ENCODE measurements around the gene MICAL2. TPM values are rescaled to one million over a fixed set of nuclear protein-coding genes. Genes with fewer than 3 reads are reported as not detected.

MICAL2 gene
- total and polyA plus RNA-seq, 2 donors (not counting 1 experiment from before 2014, with no cell fraction given) = 0.32 to 0.40 TPM

DNA sequence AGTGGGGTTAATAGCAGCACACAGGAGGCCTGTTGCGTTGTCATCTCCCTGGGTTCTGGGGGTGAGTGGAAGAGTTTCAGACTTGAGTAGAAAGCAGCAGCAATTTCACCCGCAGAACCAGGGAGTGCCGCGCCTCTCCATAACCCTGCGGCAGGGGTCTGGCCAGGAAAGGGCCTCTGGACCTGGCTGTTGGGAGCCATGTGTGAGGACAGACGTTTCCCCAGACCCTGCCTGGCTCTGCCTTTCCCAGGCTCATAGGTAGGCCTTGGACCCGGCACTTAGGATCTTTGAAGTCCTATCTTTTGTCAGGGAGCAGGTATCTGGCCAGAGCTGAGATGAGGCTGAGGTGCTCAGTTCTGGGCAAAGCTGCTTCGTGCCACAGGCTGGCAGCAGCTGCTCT lies 160.4 kb downstream of the MICAL2 start:
- no peaks in the 10 kb centered on the region for H3K4me1 Mint-ChIP-seq
- H3K4me1 ChIP-seq (ENCODE audit: control insufficient read depth in 2 of 2, insufficient read depth in 2 of 2, low read length in 2 of 2) = no peaks in the 10 kb centered on the region
- H3K4me3 Mint-ChIP-seq = no peak overlapping the region
- TF ChIP-seq, protein P1, sequence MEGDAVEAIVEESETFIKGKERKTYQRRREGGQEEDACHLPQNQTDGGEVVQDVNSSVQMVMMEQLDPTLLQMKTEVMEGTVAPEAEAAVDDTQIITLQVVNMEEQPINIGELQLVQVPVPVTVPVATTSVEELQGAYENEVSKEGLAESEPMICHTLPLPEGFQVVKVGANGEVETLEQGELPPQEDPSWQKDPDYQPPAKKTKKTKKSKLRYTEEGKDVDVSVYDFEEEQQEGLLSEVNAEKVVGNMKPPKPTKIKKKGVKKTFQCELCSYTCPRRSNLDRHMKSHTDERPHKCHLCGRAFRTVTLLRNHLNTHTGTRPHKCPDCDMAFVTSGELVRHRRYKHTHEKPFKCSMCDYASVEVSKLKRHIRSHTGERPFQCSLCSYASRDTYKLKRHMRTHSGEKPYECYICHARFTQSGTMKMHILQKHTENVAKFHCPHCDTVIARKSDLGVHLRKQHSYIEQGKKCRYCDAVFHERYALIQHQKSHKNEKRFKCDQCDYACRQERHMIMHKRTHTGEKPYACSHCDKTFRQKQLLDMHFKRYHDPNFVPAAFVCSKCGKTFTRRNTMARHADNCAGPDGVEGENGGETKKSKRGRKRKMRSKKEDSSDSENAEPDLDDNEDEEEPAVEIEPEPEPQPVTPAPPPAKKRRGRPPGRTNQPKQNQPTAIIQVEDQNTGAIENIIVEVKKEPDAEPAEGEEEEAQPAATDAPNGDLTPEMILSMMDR (IDR thresholded peaks at IDR 0.05) = no peak
- no peaks in the 10 kb centered on the region for H3K79me2 ChIP-seq (ENCODE audit: control insufficient read depth, insufficient read depth, low read length)
- H3K27ac ChIP-seq (ENCODE audit: low read length in 2 of 2) = no peak overlapping the region
- H3K36me3 ChIP-seq (replicated peaks in 1 of 2; ENCODE audit: control extremely low read depth in 1 of 2, control insufficient read depth in 1 of 2, extremely low read depth in 1 of 2, insufficient read depth in 2 of 2, low read length in 1 of 2) = no peaks in the 10 kb centered on the region
- intact Hi-C loops (cut with micrococcal nuclease) = no loop called here
- no peak overlapping the region for H3K4me2 ChIP-seq (replicated peaks; ENCODE audit: low read depth, low read length, poor library complexity, severe bottlenecking)
- ATAC-seq (ENCODE audit: low read depth) = no peak
- no peak overlapping the region for H3K4me3 ChIP-seq (ENCODE audit: control extremely low read depth in 1 of 5, extremely low read depth in 1 of 5, insufficient read depth in 1 of 5, low read depth in 2 of 5, low read length in 4 of 5)
- no peaks in the 10 kb centered on the region for H3K9me3 Mint-ChIP-seq (ENCODE audit: insufficient read depth)
- no peaks in the 10 kb centered on the region for H4K20me1 ChIP-seq (ENCODE audit: control insufficient read depth, insufficient read depth, low read length, poor library complexity, severe bottlenecking)
- ChIA-PET POLR2A (no interaction called here), CTCF (no interaction called here)
- H3K27ac Mint-ChIP-seq = no peak overlapping the region
- H2AFZ ChIP-seq (ENCODE audit: insufficient read depth, low read depth, low read length, poor library complexity, severe bottlenecking) = no peak overlapping the region
- H3K27me3 ChIP-seq (replicated peaks in 1 of 4; ENCODE audit: control extremely low read depth in 1 of 4, control insufficient read depth in 3 of 4, insufficient read depth in 4 of 4, low read length in 3 of 4) = no peaks in the 10 kb centered on the region
- H3K27me3 Mint-ChIP-seq = peaks cover 4% of the 10 kb centered on the region
- 89% methylated on average over 7 of the region's 8 CpGs for WGBS (ENCODE audit: insufficient coverage)
- no peak overlapping the region for H3K9ac ChIP-seq (ENCODE audit: low read length)
- no peaks in the 10 kb centered on the region for H3K9me3 ChIP-seq (ENCODE audit: control extremely low read depth in 1 of 3, control insufficient read depth in 2 of 3, insufficient read depth in 1 of 3, low read length in 2 of 3)
- DNase-seq = no peak

DNA sequence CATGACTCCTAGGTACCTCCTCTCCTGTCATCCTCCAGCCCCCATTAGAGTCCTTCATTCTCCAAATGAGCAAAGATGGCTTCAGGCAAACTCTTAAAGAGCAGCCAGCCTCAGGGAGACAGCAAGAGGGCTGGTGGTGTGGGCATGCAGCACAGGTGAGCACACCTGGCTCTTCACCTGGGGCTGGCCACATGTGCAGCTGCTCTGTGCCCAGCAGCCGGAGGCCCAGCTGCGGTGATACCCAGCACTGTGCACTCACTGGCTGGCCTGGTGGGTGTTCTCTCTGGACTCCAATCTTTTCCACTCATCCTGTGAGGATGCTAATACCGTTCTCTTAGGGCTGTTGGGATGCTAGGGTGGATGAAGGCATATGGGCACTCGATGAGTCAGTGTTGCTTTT lies 160.9 kb downstream of the MICAL2 start:
- intact Hi-C loops (cut with micrococcal nuclease) = no loop called here
- ATAC-seq (ENCODE audit: low read depth) (no peak), DNase-seq (no peak)
- peaks cover 4% of the 10 kb centered on the region for H3K27me3 Mint-ChIP-seq
- no peaks in the 10 kb centered on the region for H3K36me3 ChIP-seq (replicated peaks in 1 of 2; ENCODE audit: control extremely low read depth in 1 of 2, control insufficient read depth in 1 of 2, extremely low read depth in 1 of 2, insufficient read depth in 2 of 2, low read length in 1 of 2)
- H3K9me3 Mint-ChIP-seq (ENCODE audit: insufficient read depth) = no peaks in the 10 kb centered on the region
- ChIA-PET CTCF (interaction anchor here (1.3 kb wide), 1 partner anchor 11 kb away, joined by 4 read pairs; no protein-coding TSS in a partner anchor), POLR2A (no interaction called here)
- H3K4me3 Mint-ChIP-seq = no peak overlapping the region
- WGBS (ENCODE audit: insufficient coverage) = 94% methylated on average over 2 of the region's 4 CpGs
- H3K27ac Mint-ChIP-seq = no peak overlapping the region
- no peaks in the 10 kb centered on the region for H4K20me1 ChIP-seq (ENCODE audit: control insufficient read depth, insufficient read depth, low read length, poor library complexity, severe bottlenecking)
- no peaks in the 10 kb centered on the region for H3K27me3 ChIP-seq (replicated peaks in 1 of 4; ENCODE audit: control extremely low read depth in 1 of 4, control insufficient read depth in 3 of 4, insufficient read depth in 4 of 4, low read length in 3 of 4)
- H3K9me3 ChIP-seq (ENCODE audit: control extremely low read depth in 1 of 3, control insufficient read depth in 2 of 3, insufficient read depth in 1 of 3, low read length in 2 of 3) = no peaks in the 10 kb centered on the region
- TF ChIP-seq, protein P1 (IDR thresholded peaks at IDR 0.05) = no peak
- TF ChIP-seq EZH2 (IDR thresholded peaks at IDR 0.05; ENCODE audit: borderline replicate concordance, insufficient read depth, low read depth, low read length, poor library complexity, severe bottlenecking) = no peak
- H3K4me1 ChIP-seq (ENCODE audit: control insufficient read depth in 2 of 2, insufficient read depth in 2 of 2, low read length in 2 of 2) = no peaks in the 10 kb centered on the region
- no peak overlapping the region for H3K4me3 ChIP-seq (ENCODE audit: control extremely low read depth in 1 of 5, extremely low read depth in 1 of 5, insufficient read depth in 1 of 5, low read depth in 2 of 5, low read length in 4 of 5)
- no peak overlapping the region for H3K9ac ChIP-seq (ENCODE audit: low read length)
- no peak overlapping the region for H2AFZ ChIP-seq (ENCODE audit: insufficient read depth, low read depth, low read length, poor library complexity, severe bottlenecking)
- H3K4me1 Mint-ChIP-seq = no peaks in the 10 kb centered on the region
- H3K4me2 ChIP-seq (replicated peaks; ENCODE audit: low read depth, low read length, poor library complexity, severe bottlenecking) = no peak overlapping the region
- no peaks in the 10 kb centered on the region for H3K79me2 ChIP-seq (ENCODE audit: control insufficient read depth, insufficient read depth, low read length)
- no peak overlapping the region for H3K27ac ChIP-seq (ENCODE audit: low read length in 2 of 2)

Data from B cell (primary cell).